GM12878 (cell line): ENCODE measurements around the gene BCR. TPM values are rescaled to one million over a fixed set of nuclear protein-coding genes. Genes with fewer than 3 reads are reported as not detected.

Experiments used
- ATAC-seq: fragments of 200-7000 bp; cut with Tn5 transposase; 3 replicates; pipeline ENCODE4 v1.9.1; 2020; ENCODE audit warnings: mild to moderate bottlenecking, moderate library complexity
- BruUV-seq: library from RNA; stranded (reverse); fragments of 400-500 nt; replicated peaks from 2 replicates; lab custom pipeline; 2021; lab: Mats Ljungman, UMichigan
- CTCF ChIA-PET: fragments of 300-600 bp; sonication (Branson Sonifier 250); formaldehyde crosslinking; extraction: SDS; loops from one replicate; lab custom pipeline; 2021; ENCODE audit warnings: inconsistent platforms; lab: Yijun Ruan, JAX
- POLR2A ChIA-PET: fragments of 350-600 bp; formaldehyde crosslinking; extraction: SDS; loops from one replicate; lab custom pipeline; 2021; ENCODE audit warnings: inconsistent platforms; lab: Charles Lee
- RAD21 ChIA-PET: fragments of 300-600 bp; sonication (Branson Sonifier 250); formaldehyde crosslinking; loops from one replicate; lab custom pipeline; 2023; ENCODE audit warnings: antibody characterized with exemption; ENCODE audit not compliant: unreplicated experiment; lab: Charles Lee
- SMC1A ChIA-PET: fragments of 300-600 bp; sonication (Branson Sonifier 250); formaldehyde crosslinking; loops from one replicate; lab custom pipeline; 2023; ENCODE audit not compliant: unreplicated experiment, uncharacterized antibody; lab: Charles Lee
- DNase-seq: peaks from one replicate; pipeline ENCODE4 v3.0.0-alpha.2; 2011; ENCODE audit warnings: low read depth, low spot score
- FAIRE-seq: peaks from 3 replicates; lab custom pipeline; 2011; peaks lifted over from hg19 to GRCh38; lab: Jason Lieb, UNC
- H2AFZ ChIP-seq: 2 replicates; pipeline ENCODE4 v1.6.0; 2011; ENCODE audit warnings: low read depth, low read length, control low read depth; ENCODE audit not compliant: control insufficient read depth
- H3K27ac ChIP-seq: 2 replicates; pipeline ENCODE4 v1.5.1; 2011; ENCODE audit warnings: control low read depth; ENCODE audit not compliant: control insufficient read depth, insufficient read depth
- H3K27me3 ChIP-seq, 2 experiments: replicated peaks in 1 of 2; 2 replicates each; pipeline versions ENCODE4 v1.6.0 to v1.6.1; 2011; ENCODE audit warnings: low read length in 1 of 2; ENCODE audit not compliant: control insufficient read depth in 2 of 2, insufficient read depth in 2 of 2
- H3K36me3 ChIP-seq, 2 experiments: 2 replicates each; pipeline ENCODE4 v1.5.1; 2011; ENCODE audit warnings: low read length in 1 of 2; ENCODE audit not compliant: control insufficient read depth in 2 of 2, insufficient read depth in 2 of 2
- H3K4me1 ChIP-seq: 2 replicates; pipeline ENCODE4 v1.6.1; 2011; ENCODE audit warnings: mild to moderate bottlenecking, low read length, moderate library complexity, mixed read lengths; ENCODE audit not compliant: control insufficient read depth, insufficient read depth
- H3K4me2 ChIP-seq: 2 replicates; pipeline ENCODE4 v1.6.0; 2011; ENCODE audit warnings: control low read depth; ENCODE audit not compliant: control insufficient read depth, insufficient read depth
- H3K4me3 ChIP-seq: fragments of 200-600 bp; sonication (generic); 2 replicates; pipeline ENCODE4 v1.5.1; 2016
- H3K79me2 ChIP-seq: 2 replicates; pipeline ENCODE4 v1.6.0; 2011; ENCODE audit warnings: low read length; ENCODE audit not compliant: control insufficient read depth, insufficient read depth
- H3K9ac ChIP-seq: 2 replicates; pipeline ENCODE4 v1.8.0; 2011; ENCODE audit warnings: low read length, control low read depth, mixed read lengths; ENCODE audit not compliant: control insufficient read depth, insufficient read depth
- H3K9me3 ChIP-seq: replicated peaks from 3 replicates; pipeline ENCODE4 v1.5.1; 2011; ENCODE audit warnings: mild to moderate bottlenecking, low read length; ENCODE audit not compliant: control insufficient read depth, insufficient read depth
- H4K20me1 ChIP-seq: 2 replicates; pipeline ENCODE4 v1.6.0; 2011; ENCODE audit not compliant: control insufficient read depth, insufficient read depth
- ASH2L ChIP-seq: fragments of 300-600, 200-600 bp; sonication (generic); IDR thresholded peaks from 2 replicates; pipeline ENCODE4 v1.6.1; 2017; ENCODE audit warnings: low read depth, mild to moderate bottlenecking, borderline replicate concordance
- BMI1 ChIP-seq: fragments of 450-650 bp; IDR thresholded peaks from 2 replicates; pipeline ENCODE4 v1.6.1; 2016; ENCODE audit warnings: mild to moderate bottlenecking, moderate library complexity, borderline replicate concordance
- FOXM1 ChIP-seq: IDR thresholded peaks from 2 replicates; pipeline ENCODE4 v1.6.1; 2012; ENCODE audit warnings: low read depth, mild to moderate bottlenecking, inconsistent platforms, low read length, moderate library complexity
- GABPA ChIP-seq: IDR thresholded peaks from 2 replicates; pipeline ENCODE4 v1.6.1; 2014; ENCODE audit warnings: antibody characterized with exemption, low read depth, mild to moderate bottlenecking, inconsistent platforms
- KDM1A ChIP-seq: fragments of 200-600 bp; sonication (generic); IDR thresholded peaks from 2 replicates; pipeline ENCODE4 v1.6.1; 2016; ENCODE audit warnings: borderline replicate concordance
- LARP7 ChIP-seq: fragments of 450-650 bp; IDR thresholded peaks from 2 replicates; pipeline ENCODE4 v1.6.1; 2017; ENCODE audit warnings: mild to moderate bottlenecking
- MEF2B ChIP-seq: fragments of 450-650 bp; IDR thresholded peaks from 2 replicates; pipeline ENCODE4 v1.6.1; 2018; ENCODE audit warnings: mild to moderate bottlenecking, moderate library complexity; ENCODE audit not compliant: partially characterized antibody, poor library complexity, severe bottlenecking
- SMAD1 ChIP-seq: fragments of 450-650 bp; IDR thresholded peaks from 2 replicates; pipeline ENCODE4 v1.6.1; 2018; ENCODE audit warnings: mild to moderate bottlenecking, low read depth; ENCODE audit not compliant: partially characterized antibody
- SMARCA5 ChIP-seq: fragments of 450-650 bp; IDR thresholded peaks from 2 replicates; pipeline ENCODE4 v1.6.1; 2017; ENCODE audit warnings: mild to moderate bottlenecking
- ZBED1 ChIP-seq: IDR thresholded peaks from 2 replicates; pipeline ENCODE4 v1.6.1; 2016; ENCODE audit warnings: borderline replicate concordance
- WGBS: methylation state at CpG from one replicate; pipeline ENCODE4 v1.1.6; 2016; ENCODE audit warnings: low lambda C conversion rate; ENCODE audit not compliant: insufficient replicate concordance, insufficient coverage; ENCODE audit errors: missing lambda C conversion rate; 5-methylcytosine and 5-hydroxymethylcytosine counted together
- in situ Hi-C: fragments of 300-500 bp; cut with MboI; formaldehyde crosslinking; loops from 9 replicates; pipeline ENCODE4 v1.14.3; 2018; ENCODE audit warnings: mixed read lengths
- intact Hi-C: fragments of 100-400 bp; cut with micrococcal nuclease; formaldehyde crosslinking; loops from one replicate; pipeline ENCODE4 v1.14.2; 2022; ENCODE audit not compliant: unreplicated experiment
- polyA plus RNA-seq, 11 experiments: library from polyadenylated mRNA; depleted of rRNA in 4 of 11; unstranded in 6 of 11; stranded (reverse) in 5 of 11; fragments of >200 nt; fragmentation: Nextera tagmentation in 4 of 11; fragmentation: Illumina TruSeq in 1 of 11; extraction: Ambion mirVana in 4 of 11; extraction: Trizol in 1 of 11; gene quantifications; 1 replicate in 1 of 11; 2 replicates in 10 of 11; pipeline versions ENCODE4 v1.2.1 to v1.2.3, GENCODE V29; 2011 to 2016; ENCODE audit warnings: inconsistent platforms in 2 of 11, missing spikeins in 2 of 11, low read depth in 1 of 11
- total RNA-seq, 4 experiments: library from RNA; depleted of rRNA in 3 of 4; stranded (reverse); fragments of >200 nt in 3 of 4; fragmentation: Illumina TruSeq in 1 of 4; extraction: Trizol in 1 of 4; gene quantifications; 2 replicates each; pipeline versions ENCODE4 v1.2.1 to v1.2.3, GENCODE V29; 2013 to 2021
- TF ChIP-seq, protein P1 (sequence below): IDR thresholded peaks from 2 replicates; pipeline ENCODE4 v1.6.1; 2011; ENCODE audit warnings: borderline replicate concordance, low read depth, mild to moderate bottlenecking, moderate library complexity, low read length; ENCODE audit not compliant: insufficient read depth, poor library complexity, severe bottlenecking
- TF ChIP-seq, protein P2 (sequence below): fragments of 450-650 bp; IDR thresholded peaks from 2 replicates; pipeline ENCODE4 v1.6.1; 2018; ENCODE audit warnings: mild to moderate bottlenecking, low read depth, moderate library complexity; ENCODE audit not compliant: partially characterized antibody

The BCR gene
- total and polyA plus RNA-seq, 10 of the 15 experiments (the other 5 are each of a cell fraction or from before 2014, with no cell fraction given): 1.7 to 64.7 (median 18.4) TPM

DNA sequence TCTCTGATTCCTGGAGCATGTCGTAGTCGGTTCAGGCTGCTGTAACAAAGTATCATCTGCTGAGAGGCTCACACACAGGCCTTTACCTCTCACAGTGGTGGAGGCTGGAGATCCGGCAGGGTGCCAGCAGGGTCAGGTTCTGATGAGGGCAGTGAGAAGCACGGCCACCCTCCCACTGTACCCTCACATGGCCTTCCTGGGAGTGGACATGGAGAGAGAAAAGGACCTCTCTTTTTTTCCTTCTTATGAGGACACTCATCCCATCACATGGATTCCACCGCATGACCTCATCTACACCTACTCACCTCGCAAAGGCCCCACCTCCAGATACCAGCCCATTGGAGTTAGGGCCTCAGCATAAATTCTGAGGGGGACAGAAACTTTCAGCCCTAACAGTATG, 99.5 kb downstream of the BCR start:
- WGBS: 88% methylated on average over 6 of the region's 6 CpGs
- no peaks in the 10 kb centered on the region for H3K79me2 ChIP-seq
- no peak overlapping the region for H3K9ac ChIP-seq
- in situ Hi-C loops: loop anchor here (5.0 to 25.0 kb wide), 3 partner anchors 102 to 467 kb away; no protein-coding TSS in a partner anchor
- FAIRE-seq (no peak), DNase-seq (no peak), ATAC-seq (no peak)
- H3K9me3 ChIP-seq: no peaks in the 10 kb centered on the region
- no peak overlapping the region for H3K4me3 ChIP-seq
- ChIA-PET RAD21 (interaction anchor here (6.0 kb wide), 1 partner anchor 102 kb away, joined by 167 read pairs; the partner anchor contains the start of gene BCR), CTCF (interaction anchor here (1.0 to 5.3 kb wide), 4 partner anchors 13 to 321 kb away, joined by 3 to 209 read pairs (median 30); partner anchors contain the start of gene BCR), POLR2A (no interaction called here), SMC1A (interaction anchor here (2.0 kb wide), 1 partner anchor 102 kb away, joined by 5 read pairs; no protein-coding TSS in a partner anchor)
- BruUV-seq: no TSS peak
- H3K27me3 ChIP-seq: no peaks in the 10 kb centered on the region
- TF ChIP-seq ZBED1: no peak
- TF ChIP-seq FOXM1: no peak
- TF ChIP-seq SMAD1: no peak
- TF ChIP-seq BMI1: no peak
- no peak for TF ChIP-seq LARP7
- TF ChIP-seq, protein P1, sequence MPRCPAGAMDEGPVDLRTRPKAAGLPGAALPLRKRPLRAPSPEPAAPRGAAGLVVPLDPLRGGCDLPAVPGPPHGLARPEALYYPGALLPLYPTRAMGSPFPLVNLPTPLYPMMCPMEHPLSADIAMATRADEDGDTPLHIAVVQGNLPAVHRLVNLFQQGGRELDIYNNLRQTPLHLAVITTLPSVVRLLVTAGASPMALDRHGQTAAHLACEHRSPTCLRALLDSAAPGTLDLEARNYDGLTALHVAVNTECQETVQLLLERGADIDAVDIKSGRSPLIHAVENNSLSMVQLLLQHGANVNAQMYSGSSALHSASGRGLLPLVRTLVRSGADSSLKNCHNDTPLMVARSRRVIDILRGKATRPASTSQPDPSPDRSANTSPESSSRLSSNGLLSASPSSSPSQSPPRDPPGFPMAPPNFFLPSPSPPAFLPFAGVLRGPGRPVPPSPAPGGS: no peak
- TF ChIP-seq MEF2B: no peak
- no peak for TF ChIP-seq GABPA
- TF ChIP-seq KDM1A: no peak
- TF ChIP-seq SMARCA5: no peak
- TF ChIP-seq, protein P2, sequence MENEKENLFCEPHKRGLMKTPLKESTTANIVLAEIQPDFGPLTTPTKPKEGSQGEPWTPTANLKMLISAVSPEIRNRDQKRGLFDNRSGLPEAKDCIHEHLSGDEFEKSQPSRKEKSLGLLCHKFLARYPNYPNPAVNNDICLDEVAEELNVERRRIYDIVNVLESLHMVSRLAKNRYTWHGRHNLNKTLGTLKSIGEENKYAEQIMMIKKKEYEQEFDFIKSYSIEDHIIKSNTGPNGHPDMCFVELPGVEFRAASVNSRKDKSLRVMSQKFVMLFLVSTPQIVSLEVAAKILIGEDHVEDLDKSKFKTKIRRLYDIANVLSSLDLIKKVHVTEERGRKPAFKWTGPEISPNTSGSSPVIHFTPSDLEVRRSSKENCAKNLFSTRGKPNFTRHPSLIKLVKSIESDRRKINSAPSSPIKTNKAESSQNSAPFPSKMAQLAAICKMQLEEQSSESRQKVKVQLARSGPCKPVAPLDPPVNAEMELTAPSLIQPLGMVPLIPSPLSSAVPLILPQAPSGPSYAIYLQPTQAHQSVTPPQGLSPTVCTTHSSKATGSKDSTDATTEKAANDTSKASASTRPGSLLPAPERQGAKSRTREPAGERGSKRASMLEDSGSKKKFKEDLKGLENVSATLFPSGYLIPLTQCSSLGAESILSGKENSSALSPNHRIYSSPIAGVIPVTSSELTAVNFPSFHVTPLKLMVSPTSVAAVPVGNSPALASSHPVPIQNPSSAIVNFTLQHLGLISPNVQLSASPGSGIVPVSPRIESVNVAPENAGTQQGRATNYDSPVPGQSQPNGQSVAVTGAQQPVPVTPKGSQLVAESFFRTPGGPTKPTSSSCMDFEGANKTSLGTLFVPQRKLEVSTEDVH: no peak
- TF ChIP-seq ASH2L: no peak
- H3K27ac ChIP-seq: no peak overlapping the region
- peaks cover 3 to 23% of the 10 kb centered on the region in 2 experiments; a peak in 3 of 4 replicates for H3K36me3 ChIP-seq
- no peak overlapping the region for H2AFZ ChIP-seq
- H3K4me2 ChIP-seq: no peak overlapping the region
- H3K4me1 ChIP-seq: peaks cover 11% of the 10 kb centered on the region
- intact Hi-C loops: no loop called here
- H4K20me1 ChIP-seq: no peaks in the 10 kb centered on the region
